GM12801 (cell line): Measurements from ENCODE around the gene RELT.

Experiments
- TF ChIP-seq, protein P1 (sequence below): IDR thresholded peaks from one replicate; pipeline ENCODE4 v1.5.1; 2011; ENCODE audit warnings: control low read depth; ENCODE audit not compliant: insufficient read length; ENCODE audit errors: extremely low read depth

RELT gene

DNA sequence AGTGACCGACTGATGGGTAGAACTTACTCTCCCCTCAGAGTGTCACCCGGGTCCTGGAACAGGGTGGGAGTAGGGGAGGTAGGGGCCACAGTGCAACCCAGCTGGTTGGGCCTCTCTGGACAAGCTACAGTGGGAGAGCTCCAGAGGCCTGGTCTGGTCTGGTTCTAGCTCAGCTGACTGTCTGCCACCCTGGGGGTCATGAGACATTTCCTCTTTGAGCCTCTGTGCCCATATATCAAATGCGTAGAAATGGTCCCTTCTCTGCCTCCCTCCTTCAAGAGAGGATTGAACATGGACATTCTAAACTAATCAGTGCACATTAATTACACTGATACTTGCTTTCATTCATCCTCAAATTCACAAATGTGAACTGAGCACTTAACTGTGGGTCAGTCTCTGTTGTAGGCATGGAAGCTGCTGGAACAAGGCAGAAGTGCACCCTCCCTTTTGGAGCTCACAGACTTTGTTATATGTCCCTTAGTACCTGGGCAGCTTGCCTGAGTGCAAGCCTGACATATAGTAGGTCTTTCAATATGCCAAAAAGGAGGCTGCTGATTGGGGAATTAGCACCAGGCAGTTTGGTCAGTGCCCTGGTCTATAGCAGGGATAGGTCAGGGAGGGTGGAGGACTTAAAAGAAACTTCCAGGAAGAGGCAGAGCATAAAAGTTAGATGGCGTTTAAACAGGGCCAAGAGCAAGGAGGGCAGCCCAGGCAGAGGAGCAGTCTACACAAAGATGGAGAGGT is 42.4 kb upstream of the RELT start:
- TF ChIP-seq, protein P1, sequence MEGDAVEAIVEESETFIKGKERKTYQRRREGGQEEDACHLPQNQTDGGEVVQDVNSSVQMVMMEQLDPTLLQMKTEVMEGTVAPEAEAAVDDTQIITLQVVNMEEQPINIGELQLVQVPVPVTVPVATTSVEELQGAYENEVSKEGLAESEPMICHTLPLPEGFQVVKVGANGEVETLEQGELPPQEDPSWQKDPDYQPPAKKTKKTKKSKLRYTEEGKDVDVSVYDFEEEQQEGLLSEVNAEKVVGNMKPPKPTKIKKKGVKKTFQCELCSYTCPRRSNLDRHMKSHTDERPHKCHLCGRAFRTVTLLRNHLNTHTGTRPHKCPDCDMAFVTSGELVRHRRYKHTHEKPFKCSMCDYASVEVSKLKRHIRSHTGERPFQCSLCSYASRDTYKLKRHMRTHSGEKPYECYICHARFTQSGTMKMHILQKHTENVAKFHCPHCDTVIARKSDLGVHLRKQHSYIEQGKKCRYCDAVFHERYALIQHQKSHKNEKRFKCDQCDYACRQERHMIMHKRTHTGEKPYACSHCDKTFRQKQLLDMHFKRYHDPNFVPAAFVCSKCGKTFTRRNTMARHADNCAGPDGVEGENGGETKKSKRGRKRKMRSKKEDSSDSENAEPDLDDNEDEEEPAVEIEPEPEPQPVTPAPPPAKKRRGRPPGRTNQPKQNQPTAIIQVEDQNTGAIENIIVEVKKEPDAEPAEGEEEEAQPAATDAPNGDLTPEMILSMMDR, result no peak

DNA sequence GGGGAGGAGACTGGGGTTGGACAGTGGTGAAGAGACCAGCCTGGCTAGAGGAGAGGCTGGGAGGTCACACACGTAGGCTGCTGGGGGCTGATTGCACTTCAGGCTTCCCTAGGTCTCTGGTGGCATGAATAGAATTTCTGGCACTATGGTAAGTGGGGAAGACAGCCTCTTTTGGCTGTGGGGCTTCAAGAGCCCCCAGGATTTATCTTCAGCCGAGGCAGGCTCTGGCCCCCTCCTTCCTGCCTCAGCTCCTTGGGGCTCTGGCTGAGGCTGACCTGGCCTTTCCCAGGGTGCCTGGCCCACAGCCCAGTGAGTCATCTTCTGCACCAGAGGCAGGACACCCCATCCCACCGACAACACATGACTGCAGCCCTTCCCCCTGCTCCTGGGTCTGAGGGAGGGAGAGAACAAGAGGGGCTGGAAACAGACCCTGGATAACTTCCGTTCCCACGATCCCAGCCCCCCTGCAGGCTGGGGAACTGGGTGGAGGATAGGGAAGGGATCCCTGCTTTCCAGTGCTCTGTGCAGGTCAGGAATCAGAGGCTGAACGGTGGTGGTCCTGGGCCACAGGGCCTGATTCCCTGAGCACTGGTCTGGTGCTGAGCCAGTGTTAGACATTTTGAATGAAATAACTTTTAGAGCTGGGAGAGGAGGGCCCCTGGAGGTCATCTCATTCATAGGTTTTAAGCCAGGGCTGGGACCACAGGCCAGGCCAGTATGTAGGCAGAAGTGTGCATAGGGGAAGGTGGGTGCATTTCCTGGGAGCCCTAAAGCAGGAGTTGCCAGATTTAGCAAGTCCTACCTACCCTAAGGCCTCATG is 41.6 kb upstream of the RELT start:
- TF ChIP-seq, protein P1, result no peak

DNA sequence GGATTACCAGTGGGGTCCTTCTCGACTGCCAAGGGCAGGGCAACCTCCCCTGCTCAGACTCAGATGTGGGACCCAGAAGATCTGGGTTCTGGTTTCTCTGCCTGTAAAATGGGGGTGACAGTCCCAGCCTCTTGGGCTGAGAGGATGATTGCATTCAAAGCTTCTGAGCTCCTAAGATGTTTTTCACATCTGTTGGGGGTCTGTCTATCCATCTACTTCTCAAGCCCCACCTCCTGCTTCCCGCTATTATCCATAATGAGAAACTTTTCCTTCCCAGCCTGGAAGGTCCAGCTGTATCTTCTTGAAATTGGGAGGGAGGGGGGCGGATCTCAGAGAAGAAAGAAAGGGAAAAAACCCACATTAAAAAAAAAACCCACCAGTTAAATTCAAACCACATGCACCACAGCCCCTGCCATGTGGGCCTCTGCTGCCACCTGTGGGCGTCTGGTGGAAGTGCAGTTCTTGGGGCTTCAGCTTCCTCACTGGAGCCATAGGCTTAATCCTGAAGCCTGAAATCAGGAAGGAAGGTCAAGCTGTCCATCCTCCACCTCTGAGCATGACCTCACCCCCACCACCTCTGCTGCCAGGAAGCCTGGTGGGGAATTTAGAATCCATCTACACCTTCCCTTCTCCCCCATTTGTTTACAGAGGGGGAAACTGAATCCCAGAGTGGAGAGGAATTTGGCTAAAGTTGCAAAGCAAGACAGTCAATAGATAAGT is 40.8 kb upstream of the RELT start:
- TF ChIP-seq, protein P1, result peak; percentile 73

DNA sequence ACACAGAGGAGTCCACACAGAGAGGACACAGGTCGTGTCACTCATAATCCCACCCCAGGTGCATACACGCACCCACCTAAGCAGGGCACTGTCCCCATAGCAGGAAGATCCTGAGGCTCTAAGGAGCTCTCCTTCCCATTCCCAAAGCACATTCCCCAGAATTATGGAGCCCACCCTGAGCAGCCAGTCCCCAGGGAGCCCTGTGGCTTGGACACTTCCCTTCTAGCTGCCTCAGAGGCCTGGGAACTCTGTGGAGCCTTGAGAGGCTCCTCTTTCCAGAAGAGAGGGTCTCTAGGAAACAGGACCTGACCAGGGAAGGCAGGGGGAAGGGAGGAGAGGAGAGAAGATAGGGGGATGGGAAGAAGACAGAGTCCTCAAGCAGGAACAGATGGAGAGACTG is 38.4 kb upstream of the RELT start:
- TF ChIP-seq, protein P1, result no peak

DNA sequence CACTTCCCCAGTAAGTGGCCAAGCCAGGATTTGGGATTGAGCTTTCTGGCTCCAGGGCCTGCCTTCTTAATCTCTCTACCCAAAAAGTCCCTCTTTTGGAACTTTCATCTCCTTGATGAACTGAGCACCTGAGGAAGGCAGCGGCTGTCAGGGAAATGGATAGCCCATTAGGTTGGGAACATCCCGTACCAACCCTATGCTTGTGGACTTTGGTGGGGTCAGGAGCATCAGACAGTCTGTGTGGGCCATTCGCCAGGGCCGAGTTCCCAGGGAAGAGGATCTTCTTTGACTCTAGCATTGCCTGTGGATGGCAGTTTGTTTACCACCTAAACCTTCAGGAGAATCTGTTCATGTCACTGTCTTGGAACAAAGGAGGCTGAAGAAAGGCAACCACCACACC is 37.9 kb upstream of the RELT start:
- TF ChIP-seq, protein P1, result no peak

DNA sequence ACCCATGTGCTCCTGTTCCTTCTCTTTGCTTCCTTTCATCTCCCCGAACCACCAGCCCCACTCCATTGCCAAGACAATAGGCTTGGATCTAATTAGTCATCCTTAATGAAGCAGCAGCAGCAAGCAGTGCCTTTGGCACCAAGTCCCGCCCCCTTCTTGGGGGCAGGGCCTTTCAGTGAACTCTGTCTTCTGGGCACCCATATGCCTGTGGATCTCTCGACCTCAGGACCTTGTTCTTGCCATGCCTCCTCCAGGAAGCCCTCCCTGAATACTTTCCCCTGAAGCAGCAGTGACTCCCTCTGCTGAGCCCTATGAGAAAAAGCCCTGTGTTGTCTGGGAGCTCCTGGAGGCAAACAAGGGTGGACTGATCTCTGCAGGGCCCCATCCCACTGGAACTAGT is 36.0 kb upstream of the RELT start:
- TF ChIP-seq, protein P1, result no peak

DNA sequence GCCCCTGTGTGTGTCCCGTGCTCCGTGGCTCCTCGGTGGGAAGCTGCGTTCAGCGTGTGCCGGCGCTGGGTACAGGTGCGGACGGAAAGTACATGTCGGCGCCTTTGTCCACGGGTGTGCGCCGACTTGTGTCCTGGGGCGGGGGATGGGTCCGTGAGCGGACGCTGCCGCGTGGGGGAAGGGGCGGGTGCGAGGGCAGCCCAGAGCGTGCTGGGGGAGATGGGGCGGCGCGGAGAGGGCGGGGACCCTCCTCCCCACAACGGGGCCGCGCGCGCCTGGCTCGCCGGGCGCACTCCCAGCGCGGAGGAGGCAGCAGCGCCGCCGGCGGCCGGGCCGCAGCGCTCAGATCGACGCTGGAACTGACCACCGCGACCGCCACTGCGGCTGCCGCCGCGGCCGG is 33.6 kb upstream of the RELT start:
- TF ChIP-seq, protein P1, result no peak
